H1 (cell line): Measurements from ENCODE around the gene RPS15. TPM values are rescaled to one million over a fixed set of nuclear protein-coding genes. Genes with fewer than 3 reads are reported as not detected.

Source experiments
- CTCF ChIA-PET: fragments of 300-600 bp; sonication (Branson Sonifier 250); formaldehyde crosslinking; loops from one replicate; lab custom pipeline; 2021; ENCODE audit not compliant: partially characterized antibody; lab: Charles Lee
- POLR2A ChIA-PET: fragments of 300-600 bp; sonication (Branson Sonifier 250); formaldehyde crosslinking; loops from one replicate; lab custom pipeline; 2021; ENCODE audit warnings: inconsistent platforms; ENCODE audit not compliant: partially characterized antibody; lab: Charles Lee
- DNase-seq, 2 experiments: peaks; one replicate each; pipeline versions ENCODE4 v3.0.0 to v3.0.0-alpha.2; 2010 to 2022; ENCODE audit warnings: low spot score in 2 of 2, low read depth in 1 of 2, mixed read lengths in 1 of 2
- FAIRE-seq: peaks from 2 replicates; lab custom pipeline; 2011; peaks lifted over from hg19 to GRCh38; lab: Jason Lieb, UNC
- H2AFZ ChIP-seq: 2 replicates; pipeline ENCODE4 v1.8.1; 2012; ENCODE audit warnings: low read length, inconsistent platforms
- H2AK5ac ChIP-seq: 2 replicates; pipeline ENCODE4 v1.6.1; 2013; ENCODE audit warnings: low read depth, low read length
- H2BK120ac ChIP-seq: replicated peaks from 2 replicates; pipeline ENCODE3; 2013; ENCODE audit warnings: low read depth, low read length, inconsistent platforms
- H2BK12ac ChIP-seq: 2 replicates; pipeline ENCODE4 v1.6.1; 2013; ENCODE audit warnings: low read depth, low read length
- H2BK15ac ChIP-seq: 2 replicates; pipeline ENCODE4 v1.6.1; 2013; ENCODE audit warnings: low read length
- H2BK20ac ChIP-seq: 2 replicates; pipeline ENCODE4 v1.6.1; 2013; ENCODE audit warnings: low read length
- H2BK5ac ChIP-seq: 2 replicates; pipeline ENCODE4 v1.6.1; 2013; ENCODE audit warnings: low read depth, low read length
- H3K14ac ChIP-seq: 2 replicates; pipeline ENCODE4 v1.6.1; 2013; ENCODE audit warnings: inconsistent platforms; ENCODE audit not compliant: insufficient read length
- H3K18ac ChIP-seq: 2 replicates; pipeline ENCODE4 v1.6.1; 2013; ENCODE audit warnings: low read length; ENCODE audit errors: extremely low read depth
- H3K23ac ChIP-seq: 2 replicates; pipeline ENCODE4 v1.6.1; 2013; ENCODE audit warnings: inconsistent platforms; ENCODE audit not compliant: insufficient read length
- H3K23me2 ChIP-seq: 2 replicates; pipeline ENCODE4 v1.6.1; 2013; ENCODE audit warnings: low read depth, low read length
- H3K27ac ChIP-seq: 2 replicates; pipeline ENCODE4 v1.6.1; 2011; ENCODE audit warnings: low read depth, low read length, inconsistent platforms
- H3K27me3 ChIP-seq, 4 experiments: replicated peaks in 1 of 4; 1 replicate in 1 of 4; 2 replicates in 3 of 4; pipeline versions ENCODE4 v1.6.1 to v1.8.1; 2011 to 2013; ENCODE audit warnings: low read length in 3 of 4, mild to moderate bottlenecking in 3 of 4, inconsistent platforms in 2 of 4, mixed read lengths in 2 of 4, moderate library complexity in 1 of 4; ENCODE audit not compliant: control insufficient read depth in 3 of 4, insufficient read depth in 3 of 4; ENCODE audit errors: extremely low read depth in 1 of 4
- H3K36me3 ChIP-seq, 4 experiments: 2 replicates each; pipeline versions ENCODE4 v1.6.1 to v1.8.1; 2011 to 2013; ENCODE audit warnings: mild to moderate bottlenecking in 4 of 4, low read length in 3 of 4, moderate library complexity in 2 of 4, control low read depth in 1 of 4, inconsistent platforms in 1 of 4; ENCODE audit not compliant: insufficient read depth in 4 of 4, control insufficient read depth in 2 of 4
- H3K4ac ChIP-seq: replicated peaks from 2 replicates; pipeline ENCODE3; 2013; ENCODE audit warnings: low read length, low read depth, mixed read lengths, inconsistent platforms; ENCODE audit not compliant: insufficient read length
- H3K4me1 ChIP-seq, 4 experiments: replicated peaks in 1 of 4; 1 replicate in 1 of 4; 2 replicates in 3 of 4; pipeline versions ENCODE4 v1.6.1 to v1.8.1; 2011 to 2013; ENCODE audit warnings: low read length in 3 of 4, inconsistent platforms in 2 of 4, mixed read lengths in 1 of 4; ENCODE audit not compliant: insufficient read depth in 4 of 4, control insufficient read depth in 3 of 4
- H3K4me2 ChIP-seq, 2 experiments: 2 replicates each; pipeline versions ENCODE4 v1.6.1 to v1.8.1; 2011 to 2013; ENCODE audit warnings: low read depth in 2 of 2, low read length in 2 of 2, control low read depth in 1 of 2, inconsistent platforms in 1 of 2, mild to moderate bottlenecking in 1 of 2; ENCODE audit not compliant: insufficient read depth in 1 of 2
- H3K4me3 ChIP-seq, 4 experiments: fragments of 200-600, 300-600 bp in 1 of 4; sonication (generic), shearing (Covaris generic), sonication (Bioruptor Twin) in 1 of 4; 2 replicates each; pipeline versions ENCODE4 v1.5.1 to v1.8.1; 2011 to 2016; ENCODE audit warnings: low read length in 4 of 4, low read depth in 3 of 4, control low read depth in 2 of 4, inconsistent platforms in 2 of 4, mild to moderate bottlenecking in 2 of 4, mixed read lengths in 1 of 4, moderate library complexity in 1 of 4; ENCODE audit not compliant: insufficient read depth in 2 of 4; ENCODE audit errors: extremely low read depth in 1 of 4
- H3K56ac ChIP-seq: replicated peaks from 2 replicates; pipeline ENCODE3; 2013; ENCODE audit warnings: low read depth, mild to moderate bottlenecking, mixed read lengths, low read length, inconsistent platforms; ENCODE audit not compliant: insufficient read length
- H3K79me1 ChIP-seq: 2 replicates; pipeline ENCODE4 v1.6.1; 2013; ENCODE audit warnings: low read depth, low read length, control low read depth
- H3K79me2 ChIP-seq, 2 experiments: 2 replicates each; pipeline versions ENCODE4 v1.6.1 to v1.8.1; 2012 to 2013; ENCODE audit warnings: low read length in 2 of 2, mild to moderate bottlenecking in 2 of 2, inconsistent platforms in 1 of 2; ENCODE audit not compliant: insufficient read depth in 2 of 2, control insufficient read depth in 1 of 2
- H3K9ac ChIP-seq, 4 experiments: replicated peaks in 1 of 4; 1 replicate in 1 of 4; 2 replicates in 3 of 4; pipeline versions ENCODE4 v1.6.1 to v1.8.1; 2011 to 2013; ENCODE audit warnings: low read depth in 3 of 4, low read length in 3 of 4, control low read depth in 2 of 4, mild to moderate bottlenecking in 2 of 4, moderate library complexity in 2 of 4, inconsistent platforms in 1 of 4; ENCODE audit errors: extremely low read depth in 1 of 4
- H3K9me3 ChIP-seq, 2 experiments: 2 replicates each; pipeline versions ENCODE4 v1.6.1 to v1.8.1; 2012 to 2013; ENCODE audit warnings: mild to moderate bottlenecking in 2 of 2, moderate library complexity in 2 of 2, control low read depth in 1 of 2, inconsistent platforms in 1 of 2, low read depth in 1 of 2, low read length in 1 of 2, mixed read lengths in 1 of 2; ENCODE audit not compliant: insufficient read depth in 2 of 2
- H4K20me1 ChIP-seq, 2 experiments: replicated peaks in 1 of 2; 2 replicates each; pipeline versions ENCODE3 to v1.8.1; 2011 to 2013; ENCODE audit warnings: inconsistent platforms in 2 of 2, low read length in 2 of 2, mild to moderate bottlenecking in 1 of 2; ENCODE audit not compliant: insufficient read depth in 2 of 2, control insufficient read depth in 1 of 2
- H4K5ac ChIP-seq: 2 replicates; pipeline ENCODE4 v1.6.1; 2013; ENCODE audit warnings: low read length, low read depth, mixed read lengths, inconsistent platforms; ENCODE audit not compliant: insufficient read length
- H4K8ac ChIP-seq: 2 replicates; pipeline ENCODE4 v1.8.0; 2013; ENCODE audit warnings: mild to moderate bottlenecking, moderate library complexity, low read length, inconsistent platforms; ENCODE audit not compliant: insufficient read depth; ENCODE audit errors: extremely low read depth
- H4K91ac ChIP-seq: replicated peaks from 2 replicates; pipeline ENCODE3; 2013; ENCODE audit warnings: low read length, mixed read lengths, inconsistent platforms; ENCODE audit not compliant: insufficient read length
- BACH1 ChIP-seq: IDR thresholded peaks from 2 replicates; pipeline ENCODE4 v1.6.1; 2012; ENCODE audit warnings: low read length, improper control_type of control experiment
- BRCA1 ChIP-seq: IDR thresholded peaks from 2 replicates; pipeline ENCODE4 v1.6.1; 2012; ENCODE audit warnings: low read depth, low read length, improper control_type of control experiment
- GABPA ChIP-seq: IDR thresholded peaks from 2 replicates; pipeline ENCODE4 v1.6.1; 2011; ENCODE audit warnings: mild to moderate bottlenecking, low read length, moderate library complexity, borderline replicate concordance; ENCODE audit not compliant: insufficient read depth
- GTF2F1 ChIP-seq: IDR thresholded peaks from 2 replicates; pipeline ENCODE4 v1.6.1; 2012; ENCODE audit warnings: low read depth, low read length, improper control_type of control experiment, borderline replicate concordance
- JUN ChIP-seq: IDR thresholded peaks from 2 replicates; pipeline ENCODE4 v1.6.1; 2011; ENCODE audit warnings: low read depth, mild to moderate bottlenecking, improper control_type of control experiment, low read length
- NRF1 ChIP-seq: IDR thresholded peaks from 2 replicates; pipeline ENCODE4 v1.6.1; 2011; ENCODE audit warnings: mild to moderate bottlenecking, low read depth, low read length, improper control_type of control experiment
- PHF8 ChIP-seq: fragments of 200-600 bp; sonication (generic); conservative IDR thresholded peaks from 2 replicates; pipeline ENCODE4 v1.7.1; 2012; ENCODE audit warnings: low read depth, mild to moderate bottlenecking, inconsistent platforms, low read length, moderate library complexity
- RAD21 ChIP-seq, 2 experiments: IDR thresholded peaks in 1 of 2; conservative IDR thresholded peaks in 1 of 2; 2 replicates each; pipeline ENCODE4 v1.6.1; 2011; ENCODE audit warnings: low read depth in 2 of 2, low read length in 2 of 2, improper control_type of control experiment in 1 of 2, inconsistent platforms in 1 of 2, mild to moderate bottlenecking in 1 of 2, moderate library complexity in 1 of 2
- SAP30 ChIP-seq: fragments of 300-600 bp; sonication (generic); IDR thresholded peaks from 2 replicates; pipeline ENCODE4 v1.7.1; 2012; ENCODE audit warnings: low read length, moderate library complexity, mild to moderate bottlenecking, inconsistent platforms; ENCODE audit not compliant: insufficient read depth, insufficient replicate concordance
- SP2 ChIP-seq: IDR thresholded peaks from 2 replicates; pipeline ENCODE4 v1.6.1; 2012; ENCODE audit warnings: mild to moderate bottlenecking, low read length, inconsistent platforms
- TAF1 ChIP-seq: IDR thresholded peaks from 2 replicates; pipeline ENCODE4 v1.6.1; 2011; ENCODE audit warnings: mild to moderate bottlenecking, low read depth, low read length
- TCF12 ChIP-seq: IDR thresholded peaks from 2 replicates; pipeline ENCODE4 v1.6.1; 2011; ENCODE audit warnings: low read depth, mild to moderate bottlenecking, low read length
- WGBS, 2 experiments: shearing (Covaris generic) in 1 of 2; methylation state at CpG; one replicate each; pipeline versions ENCODE4 v1.1.6 to v1.1.7; 2013 to 2015; ENCODE audit warnings: low lambda C conversion rate in 2 of 2, mixed read lengths in 2 of 2, inconsistent platforms in 1 of 2, low coverage in 1 of 2, missing lambda C conversion rate in 1 of 2; ENCODE audit not compliant: insufficient replicate concordance in 2 of 2, insufficient coverage in 1 of 2, insufficient read length in 1 of 2; ENCODE audit errors: extremely low coverage in 1 of 2, missing lambda C conversion rate in 1 of 2; 5-methylcytosine and 5-hydroxymethylcytosine counted together
- polyA plus RNA-seq, 7 experiments: library from polyadenylated mRNA; depleted of rRNA in 3 of 7; stranded (reverse) in 5 of 7; unstranded in 2 of 7; fragments of >200 nt in 5 of 7; fragments of 200-250 nt in 2 of 7; gene quantifications; 1 replicate in 5 of 7; 2 replicates in 1 of 7; 4 replicates in 1 of 7; pipeline versions ENCODE4 v1.2.1 to v1.2.3, GENCODE V29; 2011 to 2013; ENCODE audit warnings: missing spikeins in 2 of 7, mixed read lengths in 2 of 7
- total RNA-seq: library from RNA; stranded (reverse); fragmentation: NEBNext Ultra II Directional; extraction: Animal tissue kit (Norgen Biotek cat#: 25700); gene quantifications from 2 replicates; pipeline ENCODE4 v1.2.1, GENCODE V29; 2021

RPS15 gene
- total and polyA plus RNA-seq, 2 of the 8 experiments (the other 6 are each of a cell fraction or from before 2014, with no cell fraction given), result 1,562 to 3,890 TPM

GRCh38 chr19:1446713-1447481 is 8.7 kb downstream of the RPS15 start:
- Histone ChIP-seq H3K23ac (no peak overlapping the region), H4K20me1 (peaks cover 12 to 17% of the 10 kb centered on the region in 2 experiments), H4K8ac (peak overlapping the region; percentile 39; the same call in 1 of the 2 replicates), H2BK120ac (no peak overlapping the region), H4K5ac (no peak overlapping the region), H3K4me1 (peaks cover 0 to 27% (median 14%) of the 10 kb centered on the region in 4 experiments; a peak in 6 of 7 replicates), H2AFZ (no peak overlapping the region), H3K9ac (no peak overlapping the region), H3K56ac (no peak overlapping the region), H3K4me3 (peak overlapping the region in 2 of 4 experiments; percentile 28 to 68; a peak in 4 of 8 replicates), H3K4me2 (peak overlapping the region; percentile 11 to 69), H3K4ac (no peak overlapping the region), H2BK15ac (no peak overlapping the region), H3K79me2 (no peaks in the 10 kb centered on the region), H3K18ac (no peak overlapping the region), H2BK5ac (no peak overlapping the region), H3K36me3 (peaks cover 4 to 8% (median 6%) of the 10 kb centered on the region in 4 experiments; a peak in 6 of 8 replicates), H3K23me2 (peaks cover 4% of the 10 kb centered on the region; the same call in 1 of the 2 replicates), H3K14ac (no peak overlapping the region), H3K27me3 (peaks cover 34 to 51% (median 50%) of the 10 kb centered on the region in 4 experiments), H2BK12ac (no peak overlapping the region), H3K79me1 (no peaks in the 10 kb centered on the region), H2AK5ac (no peak overlapping the region), H3K9me3 (no peaks in the 10 kb centered on the region), H4K91ac (no peak overlapping the region), H2BK20ac (no peak overlapping the region), H3K27ac (no peak overlapping the region)
- CTCF ChIA-PET, result interaction anchor here (0.7 to 4.3 kb wide), 5 partner anchors 11 to 65 kb away, joined by 3 to 26 read pairs (median 6); no protein-coding TSS in a partner anchor
- 13% methylated on average over 42 of the region's 63 CpGs; no CpG with 5 or more reads in 1 of the 2 experiments for WGBS, 2 experiments
- no peak for FAIRE-seq
- peak in 1 of 2 experiments; percentile 88 for DNase-seq
- POLR2A ChIA-PET, result interaction anchor here (0.7 to 1.9 kb wide), 7 partner anchors 12 to 205 kb away, joined by 3 to 6 read pairs (median 3); partner anchors contain the start of gene CIRBP
- no peak for TF ChIP-seq TCF12
- TF ChIP-seq TAF1, result no peak
- TF ChIP-seq SP2, result no peak
- TF ChIP-seq BACH1, result no peak
- no peak for TF ChIP-seq GTF2F1
- TF ChIP-seq BRCA1, result no peak
- no peak for TF ChIP-seq PHF8
- TF ChIP-seq NRF1, result no peak
- TF ChIP-seq GABPA, result 0 out of 2 replicates have a peak, but pooled peaks have one; percentile 34
- TF ChIP-seq JUN, result no peak
- TF ChIP-seq RAD21 (IDR thresholded peaks at IDR 0.05 in 1 of 2, conservative IDR thresholded peaks at IDR 0.05 in 1 of 2; ENCODE audit: low read depth in 2 of 2, low read length in 2 of 2), result no peak
- no peak for TF ChIP-seq SAP30
